Activated T-helper 1 cell treated with anti-CD3 and anti-CD28 coated beads, Interleukin-2, amount 50 U/mL, for 16 hours (primary cell): ENCODE data around the gene GIPR.
"Not testable (repeated sequence)": the region's sequence is repeated elsewhere in the genome, so short reads cannot be mapped to it uniquely, and the experiment has no call there.

Experiments used
- DNase-seq, 2 donors: peaks; one replicate each; pipeline ENCODE4 v3.0.0-alpha.2; 2020; ENCODE audit warnings: low read depth in 1 of 2, low spot score in 1 of 2

GIPR gene

GRCh38 chr19:45667620-45668341 lies at the start of gene GIPR:
Gene GIPR (plus strand): TSS chr19:45668221. CDS start chr19:45669521, 1,300 bp downstream.
- DNase-seq: peak; percentile 32 to 33

- DNase-seq: no peak
Measured at GRCh38 chr19:45621389-45621788, 46.6 kb upstream of the GIPR start.

GRCh38 chr19:45621976-45622503 lies 46.0 kb upstream of the GIPR start:
- DNase-seq: no peak

- DNase-seq: no peak
Measured at GRCh38 chr19:45623984-45624383, 44.0 kb upstream of the GIPR start.

GRCh38 chr19:45628219-45628618 lies 39.8 kb upstream of the GIPR start:
- not testable (repeated sequence) for DNase-seq

GRCh38 chr19:45629704-45630103 lies 38.3 kb upstream of the GIPR start:
- DNase-seq: no peak

- no peak for DNase-seq
Measured at GRCh38 chr19:45630463-45630862, 37.6 kb upstream of the GIPR start.

- DNase-seq: peak in 1 of 2 donors; percentile 19
Measured at GRCh38 chr19:45632468-45633196, 35.4 kb upstream of the GIPR start.

- DNase-seq: no peak
Measured at GRCh38 chr19:45636275-45636674, 31.7 kb upstream of the GIPR start.

GRCh38 chr19:45636902-45637301 lies 31.1 kb upstream of the GIPR start:
- DNase-seq: no peak

- DNase-seq: no peak
Measured at GRCh38 chr19:45637890-45638667, 29.9 kb upstream of the GIPR start.

- peak; percentile 26 to 37 for DNase-seq
Measured at GRCh38 chr19:45638930-45639729, 28.9 kb upstream of the GIPR start, which contains the start of gene EML2. Gene EML2 (minus strand): TSS chr19:45639397. CDS start chr19:45639376, 21 bp downstream.

GRCh38 chr19:45640849-45641273 lies 27.2 kb upstream of the GIPR start:
- DNase-seq: no peak

GRCh38 chr19:45641274-45642105 lies 26.5 kb upstream of the GIPR start:
- DNase-seq: peak; percentile 31 to 50

- peak; percentile 86 to 87 for DNase-seq
Measured at GRCh38 chr19:45643024-45643926, 24.7 kb upstream of the GIPR start.

GRCh38 chr19:45643927-45644771 lies 23.9 kb upstream of the GIPR start:
- DNase-seq: no peak

GRCh38 chr19:45645068-45645630 lies 22.9 kb upstream of the GIPR start:
- DNase-seq: no peak
